ENCODE results near the gene GP9. TPM values are rescaled to one million over a fixed set of nuclear protein-coding genes. Genes with fewer than 3 reads are reported as not detected.

Gene GP9
- total RNA-seq (not detected), polyA plus RNA-seq (not detected)
- long read RNA-seq, donor 1 = 0 reads
- long read RNA-seq, donor 2 = 0 reads
- long read RNA-seq, donor 3 = 0 reads

DNA sequence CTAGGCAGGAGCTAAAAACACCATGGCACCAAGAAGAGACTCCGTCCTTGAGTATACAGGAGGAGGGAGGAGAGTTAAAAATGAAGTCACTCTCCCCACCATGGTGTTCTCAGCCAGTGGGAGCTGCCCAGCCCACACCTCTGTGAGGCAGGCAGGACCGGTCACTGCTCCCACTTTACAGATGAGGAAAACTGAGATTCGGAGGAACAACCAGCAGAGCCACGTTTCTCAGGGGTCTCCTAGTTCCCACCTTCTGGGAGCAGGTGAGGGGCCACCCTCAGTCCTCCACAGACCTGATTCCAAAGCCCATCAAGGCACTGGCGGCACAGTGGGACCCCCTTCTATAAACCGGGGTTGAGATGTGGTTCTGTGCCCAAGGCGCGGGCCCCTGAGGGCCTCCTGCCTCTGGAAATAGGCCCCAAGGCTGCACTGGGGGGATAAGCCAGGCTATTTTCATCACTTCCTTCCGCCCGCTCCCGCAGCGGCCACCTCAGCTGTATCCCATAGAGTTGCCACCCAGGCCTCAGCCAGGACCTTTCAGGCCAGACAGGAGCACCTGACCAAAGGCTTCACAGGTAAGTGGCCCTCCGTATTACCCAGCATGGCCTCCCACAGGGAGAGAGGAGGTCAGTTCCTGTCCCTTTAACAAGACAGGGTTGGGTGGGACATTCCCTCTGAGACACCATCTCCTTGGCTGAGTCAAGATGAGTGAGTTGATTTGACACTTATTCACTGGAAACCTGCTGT lies at the start of gene GP9:
Gene GP9 (plus strand): TSS at position 504 of the 747 bp plus-strand sequence. CDS start 961 bp downstream, outside the sequence.
- DNase-seq (no peak), ATAC-seq (peak in 1 of 4 donors; percentile 11)
- H3K27me3 ChIP-seq = no peaks in the 10 kb centered on the region
- intact Hi-C loops (cut with DNase I) = no loop called here
- H3K4me1 ChIP-seq = peaks cover 0 to 15% (median 1%) of the 10 kb centered on the region in 12 donors
- H3K4me3 ChIP-seq = no peak within 1 kb of the TSS
- WGBS, 4 donors = 72 to 82% (median 79%) methylated on average over 13 of the region's 13 CpGs
- H3K36me3 ChIP-seq = no peaks in the 10 kb centered on the region
- TF ChIP-seq, protein P1, sequence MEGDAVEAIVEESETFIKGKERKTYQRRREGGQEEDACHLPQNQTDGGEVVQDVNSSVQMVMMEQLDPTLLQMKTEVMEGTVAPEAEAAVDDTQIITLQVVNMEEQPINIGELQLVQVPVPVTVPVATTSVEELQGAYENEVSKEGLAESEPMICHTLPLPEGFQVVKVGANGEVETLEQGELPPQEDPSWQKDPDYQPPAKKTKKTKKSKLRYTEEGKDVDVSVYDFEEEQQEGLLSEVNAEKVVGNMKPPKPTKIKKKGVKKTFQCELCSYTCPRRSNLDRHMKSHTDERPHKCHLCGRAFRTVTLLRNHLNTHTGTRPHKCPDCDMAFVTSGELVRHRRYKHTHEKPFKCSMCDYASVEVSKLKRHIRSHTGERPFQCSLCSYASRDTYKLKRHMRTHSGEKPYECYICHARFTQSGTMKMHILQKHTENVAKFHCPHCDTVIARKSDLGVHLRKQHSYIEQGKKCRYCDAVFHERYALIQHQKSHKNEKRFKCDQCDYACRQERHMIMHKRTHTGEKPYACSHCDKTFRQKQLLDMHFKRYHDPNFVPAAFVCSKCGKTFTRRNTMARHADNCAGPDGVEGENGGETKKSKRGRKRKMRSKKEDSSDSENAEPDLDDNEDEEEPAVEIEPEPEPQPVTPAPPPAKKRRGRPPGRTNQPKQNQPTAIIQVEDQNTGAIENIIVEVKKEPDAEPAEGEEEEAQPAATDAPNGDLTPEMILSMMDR (IDR thresholded peaks at IDR 0.05) = no peak
- no peak for TF ChIP-seq POLR2A (IDR thresholded peaks at IDR 0.05)
- peak within 1 kb of the TSS in 2 of 12 donors; percentile 39 to 50 for H3K27ac ChIP-seq
- no peaks in the 10 kb centered on the region for H3K9me3 ChIP-seq

DNA sequence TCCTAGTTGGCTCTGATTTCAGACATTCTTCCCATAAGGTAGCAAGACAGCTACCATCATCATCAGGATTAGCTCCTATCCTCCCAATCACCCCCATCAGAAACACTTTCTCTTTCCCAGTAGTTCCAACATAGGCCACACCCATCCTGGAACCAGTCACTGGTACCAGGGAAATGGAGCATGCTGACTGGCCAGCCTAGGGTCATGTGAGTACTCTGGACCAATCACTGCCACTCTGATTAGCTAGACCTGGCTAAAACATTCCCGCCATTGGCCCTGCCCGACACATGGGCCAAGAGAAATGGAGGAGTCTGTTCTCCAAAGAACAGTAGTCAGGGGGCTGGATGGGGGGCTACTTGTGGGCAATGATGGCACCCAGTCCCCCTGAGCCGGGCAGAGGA lies 47.1 kb upstream of the GP9 start:
- WGBS, 4 donors = 90 to 96% (median 95%) methylated on average over 3 of the region's 3 CpGs
- DNase-seq (no peak), ATAC-seq (no peak)
- Histone ChIP-seq H3K27me3 (no peaks in the 10 kb centered on the region), H3K27ac (peak overlapping the region in 8 of 12 donors; percentile 78 to 93 (median 86)), H3K4me1 (peaks cover 0 to 54% (median 40%) of the 10 kb centered on the region in 12 donors), H3K36me3 (peaks cover 0 to 10% (median 0%) of the 10 kb centered on the region in 9 donors), H3K9me3 (no peaks in the 10 kb centered on the region), H3K4me3 (no peak overlapping the region)
- intact Hi-C loops (cut with DNase I) = no loop called here
- TF ChIP-seq, protein P1 (IDR thresholded peaks at IDR 0.05) = no peak
- no peak for TF ChIP-seq POLR2A (IDR thresholded peaks at IDR 0.05)

DNA sequence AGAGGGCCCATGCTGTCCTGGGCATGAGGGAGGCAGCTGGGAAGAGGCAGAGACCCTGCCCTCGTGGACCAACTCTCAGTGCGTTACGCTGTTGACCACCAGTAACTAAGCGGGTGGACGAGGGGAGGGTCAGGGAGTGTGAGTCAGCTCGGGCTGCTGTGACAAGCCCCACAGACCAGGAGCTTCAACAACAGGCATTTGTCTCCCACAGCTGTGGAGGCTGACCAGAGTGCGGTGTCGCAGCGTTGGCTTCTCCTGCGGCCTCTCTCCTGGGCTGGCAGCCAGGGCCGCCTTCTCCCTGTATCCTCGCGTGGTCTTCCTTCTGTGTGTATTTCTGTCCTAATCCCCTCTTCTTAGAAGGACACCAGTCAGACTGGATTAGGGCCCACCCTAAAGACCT lies 46.4 kb upstream of the GP9 start:
- intact Hi-C loops (cut with DNase I) = no loop called here
- 74 to 85% (median 80%) methylated on average over 13 of the region's 13 CpGs for WGBS, 4 donors
- peaks cover 0 to 10% (median 0%) of the 10 kb centered on the region in 9 donors for H3K36me3 ChIP-seq
- no peaks in the 10 kb centered on the region for H3K27me3 ChIP-seq
- H3K27ac ChIP-seq = peak overlapping the region in 11 of 12 donors; percentile 69 to 93 (median 84)
- H3K9me3 ChIP-seq = no peaks in the 10 kb centered on the region
- H3K4me1 ChIP-seq = peaks cover 0 to 57% (median 41%) of the 10 kb centered on the region in 12 donors
- peak in 1 of 5 donors; percentile 76 for DNase-seq
- ATAC-seq = peak in 3 of 4 donors; percentile 7 to 39 (median 20)
- H3K4me3 ChIP-seq = no peak overlapping the region
- TF ChIP-seq, protein P1 (IDR thresholded peaks at IDR 0.05) = no peak
- no peak for TF ChIP-seq POLR2A (IDR thresholded peaks at IDR 0.05)

DNA sequence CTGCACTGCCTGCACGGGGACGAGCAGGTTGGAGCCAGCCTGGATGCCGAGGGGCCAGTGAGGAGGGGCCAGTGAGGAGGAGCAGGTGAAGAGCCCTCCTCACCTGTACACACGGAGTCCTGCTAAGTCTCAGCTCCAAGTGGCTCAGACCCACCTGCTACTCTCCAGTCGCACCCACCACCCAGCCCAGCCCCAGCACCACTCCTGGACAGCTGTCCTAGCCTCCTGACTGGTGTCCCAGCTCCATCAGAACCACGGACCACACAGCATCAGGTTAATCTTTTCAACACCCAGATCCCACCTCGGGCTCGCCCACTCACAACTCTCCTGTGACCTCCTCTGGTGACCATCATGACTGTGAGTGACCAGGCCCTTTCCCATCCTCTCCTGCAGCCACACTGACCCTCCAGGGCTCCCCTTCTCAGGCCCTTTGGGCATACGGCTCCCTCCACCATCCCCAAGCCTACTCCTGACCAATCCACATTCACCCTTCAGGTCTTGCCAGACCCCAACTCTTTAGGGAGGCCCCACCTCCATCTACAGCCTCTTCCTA lies 45.7 kb upstream of the GP9 start:
- Histone ChIP-seq H3K27ac (peak overlapping the region; percentile 59 to 93 (median 84)), H3K4me1 (peaks cover 0 to 57% (median 41%) of the 10 kb centered on the region in 12 donors), H3K27me3 (no peaks in the 10 kb centered on the region), H3K9me3 (no peaks in the 10 kb centered on the region), H3K4me3 (no peak overlapping the region), H3K36me3 (peaks cover 0 to 4% (median 0%) of the 10 kb centered on the region in 9 donors)
- ATAC-seq (no peak), DNase-seq (no peak)
- no peak for TF ChIP-seq POLR2A (IDR thresholded peaks at IDR 0.05)
- TF ChIP-seq, protein P1 (IDR thresholded peaks at IDR 0.05) = no peak
- intact Hi-C loops (cut with DNase I) = no loop called here
- WGBS, 4 donors = 87 to 93% (median 91%) methylated on average over 6 to 9 of the region's 9 CpGs

All from heart left ventricle (tissue), 16 donors.